ENCODE results near the gene RPH3AL. TPM values are rescaled to one million over a fixed set of nuclear protein-coding genes. Genes with fewer than 3 reads are reported as not detected.
"Not testable (repeated sequence)": the region's sequence is repeated elsewhere in the genome, so short reads cannot be mapped to it uniquely, and the experiment has no call there.

The RPH3AL gene
- total and polyA plus RNA-seq, 5 donors, result 4.7 to 11.5 (median 9.1) TPM

DNA sequence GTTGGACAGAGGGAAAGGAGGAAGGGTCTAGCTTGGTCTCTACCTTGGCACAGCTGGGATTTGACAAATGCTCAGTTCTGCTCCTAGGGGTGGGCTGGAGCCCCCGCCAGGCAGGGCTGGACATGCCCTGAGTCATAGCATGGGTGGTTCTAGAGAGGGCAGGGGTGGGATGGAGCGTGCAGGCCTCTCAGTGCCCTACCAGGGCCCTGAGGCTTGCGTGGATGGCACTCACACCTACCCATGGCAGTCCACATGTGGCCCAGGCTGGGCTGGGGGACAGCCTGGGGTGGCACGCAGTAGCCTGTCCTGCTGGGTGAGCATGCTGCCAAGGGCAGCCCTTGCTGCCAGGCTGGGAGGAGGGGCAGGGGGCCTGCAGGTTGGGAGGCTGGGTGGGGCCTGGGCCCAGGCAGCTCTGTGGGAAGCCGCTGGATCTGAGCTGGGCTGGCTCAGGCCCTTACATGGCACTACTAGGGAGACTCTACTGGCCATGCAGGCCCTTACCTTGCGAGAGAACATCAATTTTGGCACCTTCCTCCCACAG is 182.4 kb downstream of the RPH3AL start:
- 96% methylated on average over 6 of the region's 6 CpGs for WGBS
- Histone ChIP-seq H3K27ac (ENCODE audit: low read length) (no peak overlapping the region), H3K27me3 (ENCODE audit: control insufficient read depth, insufficient read depth) (no peaks in the 10 kb centered on the region), H3K4me1 (ENCODE audit: control insufficient read depth, insufficient read depth, low read length) (no peaks in the 10 kb centered on the region), H3K4me3 (ENCODE audit: low read length) (no peak overlapping the region), H3K9me3 (ENCODE audit: control insufficient read depth, low read length) (no peaks in the 10 kb centered on the region)
- intact Hi-C loops (cut with DNase I), result no loop called here
- ATAC-seq (peak; percentile 29 to 33), DNase-seq (peak in 1 of 3 donors; percentile 50)

DNA sequence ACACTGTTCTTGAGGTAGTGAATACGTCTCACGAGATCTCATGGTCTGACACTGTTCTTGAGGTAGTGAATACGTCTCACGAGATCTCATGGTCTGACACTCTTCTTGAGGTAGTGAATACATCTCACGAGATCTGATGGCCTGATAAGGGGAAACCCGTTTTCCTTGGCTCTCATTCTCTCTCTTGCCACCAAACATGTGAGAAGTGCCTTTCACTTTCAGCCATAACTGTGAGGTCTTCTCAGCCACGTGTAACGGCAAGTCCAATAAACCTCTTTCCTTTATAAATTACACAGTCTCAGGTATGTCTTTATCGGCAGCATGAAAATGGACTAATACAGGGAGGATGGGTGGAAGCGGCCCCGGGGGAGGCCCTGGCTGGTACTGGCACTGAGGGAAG is 184.0 kb downstream of the RPH3AL start:
- H3K27ac ChIP-seq (ENCODE audit: low read length); H3K27me3 ChIP-seq (ENCODE audit: control insufficient read depth, insufficient read depth); H3K9me3 ChIP-seq (ENCODE audit: control insufficient read depth, low read length); intact Hi-C loops (cut with DNase I); H3K4me1 ChIP-seq (ENCODE audit: control insufficient read depth, insufficient read depth, low read length); H3K4me3 ChIP-seq (ENCODE audit: low read length); DNase-seq; ATAC-seq: not testable (repeated sequence)
- WGBS, result 86% methylated on average over 9 of the region's 11 CpGs

- intact Hi-C loops (cut with DNase I), result no loop called here
- Histone ChIP-seq H3K4me3 (ENCODE audit: low read length) (no peak overlapping the region), H3K4me1 (ENCODE audit: control insufficient read depth, insufficient read depth, low read length) (no peaks in the 10 kb centered on the region), H3K9me3 (ENCODE audit: control insufficient read depth, low read length) (no peaks in the 10 kb centered on the region), H3K27me3 (ENCODE audit: control insufficient read depth, insufficient read depth) (no peaks in the 10 kb centered on the region), H3K27ac (ENCODE audit: low read length) (no peak overlapping the region)
- WGBS, result 92% methylated on average over 14 of the region's 14 CpGs
- ATAC-seq (no peak), DNase-seq (peak in 1 of 3 donors; percentile 32)
These were observed 186.7 kb downstream of the RPH3AL start for GRCh38 chr17:165939-166338.

GRCh38 chr17:164303-165235 is 188.0 kb downstream of the RPH3AL start:
- H3K9me3 ChIP-seq (ENCODE audit: control insufficient read depth, low read length), result no peaks in the 10 kb centered on the region
- intact Hi-C loops (cut with DNase I), result loop anchor here in 3 of 4 donors (5.0 kb wide), 2 partner anchors 223 to 228 kb away; no protein-coding TSS in a partner anchor
- WGBS, result 60% methylated on average over 16 of the region's 16 CpGs
- no peak overlapping the region for H3K4me3 ChIP-seq (ENCODE audit: low read length)
- H3K4me1 ChIP-seq (ENCODE audit: control insufficient read depth, insufficient read depth, low read length), result no peaks in the 10 kb centered on the region
- DNase-seq (peak; percentile 64 to 83 (median 73)), ATAC-seq (peak; percentile 81 to 84)
- no peak overlapping the region for H3K27ac ChIP-seq (ENCODE audit: low read length)
- H3K27me3 ChIP-seq (ENCODE audit: control insufficient read depth, insufficient read depth), result no peaks in the 10 kb centered on the region

DNA sequence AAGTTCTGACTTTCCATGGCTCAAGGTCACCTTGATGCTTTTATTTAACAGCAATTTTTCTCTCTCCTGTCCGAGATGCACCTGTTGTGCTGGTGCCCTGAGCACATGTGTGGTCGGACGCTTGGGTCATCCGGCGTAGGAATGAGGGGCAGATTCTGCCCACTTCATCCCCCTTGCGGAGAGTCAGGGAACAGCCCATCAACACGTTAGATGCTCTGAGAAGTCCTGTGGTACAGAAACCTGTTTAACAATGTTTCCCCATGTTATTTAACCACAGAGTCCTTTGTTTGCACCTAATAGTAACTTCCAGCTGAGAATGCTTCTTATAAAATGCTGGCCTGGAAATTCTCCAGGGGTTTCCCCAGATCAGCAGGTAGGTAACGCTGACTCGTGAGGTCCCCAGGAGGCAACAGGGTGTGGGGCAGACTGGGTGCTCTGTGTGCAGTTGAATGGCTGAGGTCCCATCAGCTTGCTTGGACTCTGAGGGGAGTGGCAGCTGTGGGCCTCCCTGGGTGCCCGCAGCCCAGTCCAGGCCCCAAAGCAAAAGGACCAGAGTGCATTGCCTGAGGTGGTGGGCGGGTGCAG is 189.0 kb downstream of the RPH3AL start:
- intact Hi-C loops (cut with DNase I), result loop anchor here in 3 of 4 donors (5.0 kb wide), 2 partner anchors 224 to 229 kb away; no protein-coding TSS in a partner anchor
- WGBS, result 89% methylated on average over 11 of the region's 11 CpGs
- no peak for DNase-seq

GRCh38 chr17:162689-163088 is 189.9 kb downstream of the RPH3AL start:
- ATAC-seq (no peak), DNase-seq (peak in 2 of 3 donors; percentile 30 to 51)
- intact Hi-C loops (cut with DNase I), result loop anchor here in 3 of 4 donors (5.0 kb wide), 2 partner anchors 225 to 230 kb away; no protein-coding TSS in a partner anchor
- Histone ChIP-seq H3K27me3 (ENCODE audit: control insufficient read depth, insufficient read depth) (no peaks in the 10 kb centered on the region), H3K27ac (ENCODE audit: low read length) (no peak overlapping the region), H3K4me3 (ENCODE audit: low read length) (no peak overlapping the region), H3K9me3 (ENCODE audit: control insufficient read depth, low read length) (no peaks in the 10 kb centered on the region), H3K4me1 (ENCODE audit: control insufficient read depth, insufficient read depth, low read length) (no peaks in the 10 kb centered on the region)
- WGBS, result 88% methylated on average over 11 of the region's 11 CpGs

More for the DNA sequence above, 189.0 kb downstream of the RPH3AL start:
- ATAC-seq, result no peak
- Histone ChIP-seq H3K9me3 (ENCODE audit: control insufficient read depth, low read length) (no peaks in the 10 kb centered on the region), H3K4me1 (ENCODE audit: control insufficient read depth, insufficient read depth, low read length) (no peaks in the 10 kb centered on the region), H3K4me3 (ENCODE audit: low read length) (no peak overlapping the region), H3K27ac (ENCODE audit: low read length) (no peak overlapping the region), H3K27me3 (ENCODE audit: control insufficient read depth, insufficient read depth) (no peaks in the 10 kb centered on the region)

Other genes starting within 250 kb of the RPH3AL start
- gene SCGB1C2, start 215.2 kb downstream of the RPH3AL start, total RNA-seq, result not detected
- not detected for gene SCGB1C2, start 215.2 kb downstream of the RPH3AL start, polyA plus RNA-seq
- gene DOC2B, start 171.2 kb downstream of the RPH3AL start, total RNA-seq, result 1 to 10 TPM; 2.3 to 5.3 (median 3.0) TPM
- gene DOC2B, start 171.2 kb downstream of the RPH3AL start, polyA plus RNA-seq, result 2.8 TPM
- 10 to 100 TPM; 14.0 to 28.7 (median 17.2) TPM for gene RFLNB, start 93.1 kb upstream of the RPH3AL start, total RNA-seq
- gene RFLNB, start 93.1 kb upstream of the RPH3AL start, polyA plus RNA-seq, result 19.2 TPM

All from right cardiac atrium (tissue), 5 donors.